NB4 (cell line): ENCODE measurements around the gene HCRTR2.

Source experiments
- CTCF ChIP-seq: IDR thresholded peaks from one replicate; pipeline ENCODE4 v1.5.1; 2012; ENCODE audit warnings: low read depth, low read length
- MAX ChIP-seq: IDR thresholded peaks from 2 replicates; pipeline ENCODE4 v1.6.1; 2011; ENCODE audit warnings: low read depth, low read length
- MYC ChIP-seq: IDR thresholded peaks from 2 replicates; pipeline ENCODE4 v1.6.1; 2011; ENCODE audit warnings: low read depth, low read length
- POLR2A ChIP-seq: IDR thresholded peaks from 2 replicates; pipeline ENCODE4 v1.6.1; 2011; ENCODE audit warnings: mild to moderate bottlenecking; ENCODE audit not compliant: insufficient read length; ENCODE audit errors: extremely low read depth

- no peak for TF ChIP-seq POLR2A
- no peak for TF ChIP-seq MAX
- no peak for TF ChIP-seq CTCF
- TF ChIP-seq MYC: no peak
Measured at GRCh38 chr6:55319961-55320695, 145.8 kb downstream of the HCRTR2 start.
